GM18511 (cell line): ENCODE data around the gene SSH3.

Source experiments
- ATAC-seq: cut with Tn5 transposase; IDR thresholded peaks from one replicate; pipeline ENCODE4 v1.9.1; 2021; ENCODE audit warnings: mild to moderate bottlenecking, moderate library complexity; ENCODE audit not compliant: unreplicated experiment

SSH3 gene

DNA sequence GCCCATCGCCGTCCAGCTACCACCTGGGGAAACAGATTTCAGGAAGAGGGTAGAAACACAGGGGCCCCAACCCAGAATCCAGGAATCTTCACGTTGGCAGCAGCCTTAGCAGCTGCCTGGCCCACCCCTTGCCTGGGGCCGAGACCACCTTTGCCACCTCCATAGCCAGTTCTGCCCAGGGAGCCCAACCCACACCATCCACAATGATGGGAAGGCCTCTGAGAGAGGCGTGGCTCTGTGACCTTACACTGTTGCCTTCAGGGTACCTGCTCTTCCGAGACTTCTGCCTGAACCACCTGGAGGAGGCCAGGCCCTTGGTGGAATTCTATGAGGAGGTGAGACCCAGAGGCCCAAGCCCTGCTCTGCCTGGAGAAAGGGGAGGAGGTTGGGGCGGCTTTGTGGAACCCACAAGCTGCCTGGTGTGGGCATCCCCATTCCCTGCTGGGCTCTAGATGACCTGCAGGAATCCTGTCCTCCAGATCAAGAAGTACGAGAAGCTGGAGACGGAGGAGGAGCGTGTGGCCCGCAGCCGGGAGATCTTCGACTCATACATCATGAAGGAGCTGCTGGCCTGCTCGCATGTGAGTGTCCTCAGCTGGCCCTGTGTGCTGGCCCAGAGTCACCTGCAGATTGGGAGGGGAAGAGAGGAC is 24.3 kb upstream of the SSH3 start:
- ATAC-seq, result no peak

DNA sequence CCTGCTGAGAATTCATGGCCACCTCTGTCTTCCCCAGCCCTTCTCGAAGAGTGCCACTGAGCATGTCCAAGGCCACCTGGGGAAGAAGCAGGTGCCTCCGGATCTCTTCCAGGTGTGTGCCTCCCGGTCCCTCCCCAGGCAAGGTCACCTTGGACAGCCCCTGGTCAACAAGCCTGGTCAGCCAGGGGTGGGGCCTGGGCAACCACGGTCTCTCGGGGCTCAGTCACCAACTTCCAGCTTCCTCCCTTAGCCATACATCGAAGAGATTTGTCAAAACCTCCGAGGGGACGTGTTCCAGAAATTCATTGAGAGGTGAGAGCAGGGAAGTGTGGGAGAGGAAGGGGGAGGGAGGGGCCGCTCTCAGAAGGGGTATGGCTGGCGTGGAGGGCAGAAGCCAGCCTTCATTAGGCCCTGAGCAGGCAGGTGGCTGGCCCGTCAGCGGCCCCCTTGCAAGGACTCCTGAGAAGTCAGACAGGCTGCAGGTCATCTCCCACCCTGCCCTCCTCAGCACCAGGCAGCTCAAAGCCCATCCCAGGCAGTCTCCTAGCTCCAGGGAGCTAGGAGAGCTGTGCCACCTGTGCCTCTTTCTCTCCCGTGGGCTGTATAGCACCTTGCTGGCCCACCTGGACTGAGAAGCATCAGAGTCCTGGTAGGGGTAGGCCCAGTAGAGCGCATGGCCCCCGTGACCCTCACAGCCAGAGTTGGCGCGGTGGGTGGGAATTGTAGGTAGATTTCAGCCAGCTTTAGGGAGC is 23.6 kb upstream of the SSH3 start:
- no peak for ATAC-seq

DNA sequence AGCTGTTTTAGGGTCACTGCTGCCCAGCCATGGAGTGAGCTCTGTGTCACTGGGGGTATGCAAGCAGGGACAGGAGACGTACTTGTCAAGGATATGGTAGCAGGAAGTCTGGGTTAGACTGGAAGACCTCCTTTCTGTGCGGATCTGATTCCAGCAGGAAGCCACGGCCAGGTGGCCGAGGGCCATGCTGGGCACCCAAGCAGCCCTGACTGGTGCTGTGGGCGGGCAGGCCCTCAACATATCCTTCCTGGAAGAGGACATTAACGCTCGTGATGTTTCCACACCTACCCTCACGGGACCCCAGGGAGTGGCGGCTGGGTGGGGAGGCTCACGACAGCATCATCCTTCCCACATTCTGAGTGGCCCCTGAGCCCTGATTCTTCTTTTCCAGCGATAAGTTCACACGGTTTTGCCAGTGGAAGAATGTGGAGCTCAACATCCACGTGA is 23.0 kb upstream of the SSH3 start:
- ATAC-seq, result no peak

DNA sequence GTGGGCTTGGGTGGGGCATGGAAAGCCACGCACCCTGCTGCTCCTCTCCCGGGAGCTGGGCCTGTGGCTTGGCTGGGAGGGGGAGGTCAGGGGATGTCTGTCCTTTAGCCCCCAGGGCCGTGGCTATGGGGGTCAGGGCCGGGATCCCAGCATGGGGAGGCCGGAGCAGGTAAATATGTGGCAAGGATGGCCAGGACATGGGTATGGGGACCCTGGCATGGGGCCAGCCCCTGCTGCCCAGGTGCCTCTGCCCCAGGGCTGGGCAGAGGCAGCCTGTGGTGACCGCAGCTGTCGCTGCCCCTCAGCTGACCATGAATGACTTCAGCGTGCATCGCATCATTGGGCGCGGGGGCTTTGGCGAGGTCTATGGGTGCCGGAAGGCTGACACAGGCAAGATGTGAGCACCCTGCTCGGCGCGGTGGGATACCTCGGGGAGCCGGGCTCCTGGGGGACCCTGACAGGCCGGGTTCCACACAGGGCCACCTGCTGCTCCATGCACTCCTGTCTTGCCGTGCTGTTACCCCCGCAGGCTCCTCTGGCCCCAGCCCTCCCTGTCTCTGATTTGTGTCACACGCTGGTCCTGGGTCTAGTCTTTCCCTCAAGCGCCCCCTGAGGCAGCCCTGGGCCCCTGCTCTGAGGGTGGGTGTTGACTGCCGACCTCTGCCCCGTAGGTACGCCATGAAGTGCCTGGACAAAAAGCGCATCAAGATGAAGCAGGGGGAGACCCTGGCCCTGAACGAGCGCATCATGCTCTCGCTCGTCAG is 22.4 kb upstream of the SSH3 start:
- ATAC-seq, result no peak

DNA sequence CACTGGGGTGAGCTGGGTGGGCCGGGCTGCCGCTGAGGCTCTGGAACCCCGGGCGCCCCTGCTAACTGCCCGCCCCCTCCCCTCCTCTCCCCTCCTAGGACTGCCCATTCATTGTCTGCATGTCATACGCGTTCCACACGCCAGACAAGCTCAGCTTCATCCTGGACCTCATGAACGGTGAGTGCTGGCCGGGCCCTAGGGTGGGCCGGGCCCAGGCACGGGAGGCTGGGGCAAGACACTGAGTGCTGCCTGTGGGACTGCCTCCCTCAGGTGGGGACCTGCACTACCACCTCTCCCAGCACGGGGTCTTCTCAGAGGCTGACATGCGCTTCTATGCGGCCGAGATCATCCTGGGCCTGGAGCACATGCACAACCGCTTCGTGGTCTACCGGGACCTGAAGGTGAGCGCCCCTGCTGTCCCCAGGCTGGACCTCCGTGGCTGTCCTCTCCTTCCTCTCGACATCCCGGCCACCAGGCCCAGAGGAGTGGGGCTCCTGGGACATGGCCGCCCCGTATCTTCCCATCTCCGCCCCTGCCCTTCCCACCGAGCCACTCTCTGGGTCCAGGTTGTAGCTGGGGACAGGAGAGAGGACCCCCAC is 21.7 kb upstream of the SSH3 start:
- no peak for ATAC-seq

DNA sequence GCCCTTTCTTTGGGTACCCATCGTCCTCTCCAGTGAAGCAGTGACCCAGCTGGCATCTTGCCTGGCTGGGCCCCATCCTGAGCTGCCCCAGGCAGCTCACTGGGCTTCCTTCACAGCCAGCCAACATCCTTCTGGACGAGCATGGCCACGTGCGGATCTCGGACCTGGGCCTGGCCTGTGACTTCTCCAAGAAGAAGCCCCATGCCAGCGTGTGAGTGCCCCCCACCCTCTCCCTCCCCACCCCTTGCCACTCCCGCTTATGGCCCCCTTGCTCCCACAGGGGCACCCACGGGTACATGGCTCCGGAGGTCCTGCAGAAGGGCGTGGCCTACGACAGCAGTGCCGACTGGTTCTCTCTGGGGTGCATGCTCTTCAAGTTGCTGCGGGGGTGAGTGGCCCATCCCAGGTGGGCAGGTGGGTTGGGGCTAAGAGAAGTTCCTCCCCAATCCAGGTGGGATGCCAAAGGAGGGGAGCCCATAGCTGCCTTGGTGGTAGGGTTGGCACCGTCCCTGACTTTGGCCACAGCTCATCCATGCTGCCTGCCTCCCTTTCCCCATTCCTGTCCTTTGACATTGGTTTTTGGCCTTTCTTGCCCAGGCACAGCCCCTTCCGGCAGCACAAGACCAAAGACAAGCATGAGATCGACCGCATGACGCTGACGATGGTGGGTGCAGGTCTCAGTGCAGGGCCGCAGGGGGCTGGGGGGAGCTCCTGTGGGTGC is 21.0 kb upstream of the SSH3 start:
- no peak for ATAC-seq

DNA sequence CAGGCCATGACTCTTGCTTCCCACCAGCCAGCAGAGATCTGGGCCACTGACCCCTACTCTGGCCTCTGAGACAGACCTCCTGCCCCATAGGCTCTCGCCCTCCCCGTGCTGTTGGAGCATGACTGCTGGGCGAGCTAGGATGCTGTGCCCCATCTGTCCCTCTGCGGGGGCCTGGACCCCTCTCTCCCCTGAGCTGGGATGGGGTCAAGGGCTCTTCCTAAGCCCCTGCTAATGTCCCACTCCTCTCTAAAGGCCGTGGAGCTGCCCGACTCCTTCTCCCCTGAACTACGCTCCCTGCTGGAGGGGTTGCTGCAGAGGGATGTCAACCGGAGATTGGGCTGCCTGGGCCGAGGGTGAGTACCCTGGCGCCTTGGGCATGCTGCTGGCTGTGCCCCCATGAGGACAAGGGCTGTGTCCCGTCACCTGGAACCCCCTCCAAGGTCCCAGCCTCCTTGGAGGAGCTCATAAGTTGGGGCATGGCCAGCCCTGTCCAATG is 20.4 kb upstream of the SSH3 start:
- ATAC-seq, result no peak

DNA sequence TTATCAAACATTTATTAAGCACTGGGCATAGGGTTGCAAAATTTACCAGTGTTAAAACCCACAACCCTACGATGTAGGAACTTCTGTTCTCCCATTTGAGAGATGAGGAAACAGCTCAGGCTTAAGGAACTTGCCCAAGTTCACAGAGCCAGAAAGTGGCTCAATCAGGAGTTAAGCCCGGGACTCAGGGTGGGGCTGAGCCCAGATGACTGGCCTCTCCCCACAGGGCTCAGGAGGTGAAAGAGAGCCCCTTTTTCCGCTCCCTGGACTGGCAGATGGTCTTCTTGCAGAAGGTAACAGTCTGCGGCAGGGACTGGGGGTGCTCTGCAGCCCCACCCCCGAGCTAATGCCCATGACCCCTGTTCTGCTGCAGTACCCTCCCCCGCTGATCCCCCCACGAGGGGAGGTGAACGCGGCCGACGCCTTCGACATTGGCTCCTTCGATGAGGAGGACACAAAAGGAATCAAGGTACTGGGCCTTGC is 19.8 kb upstream of the SSH3 start:
- no peak for ATAC-seq

DNA sequence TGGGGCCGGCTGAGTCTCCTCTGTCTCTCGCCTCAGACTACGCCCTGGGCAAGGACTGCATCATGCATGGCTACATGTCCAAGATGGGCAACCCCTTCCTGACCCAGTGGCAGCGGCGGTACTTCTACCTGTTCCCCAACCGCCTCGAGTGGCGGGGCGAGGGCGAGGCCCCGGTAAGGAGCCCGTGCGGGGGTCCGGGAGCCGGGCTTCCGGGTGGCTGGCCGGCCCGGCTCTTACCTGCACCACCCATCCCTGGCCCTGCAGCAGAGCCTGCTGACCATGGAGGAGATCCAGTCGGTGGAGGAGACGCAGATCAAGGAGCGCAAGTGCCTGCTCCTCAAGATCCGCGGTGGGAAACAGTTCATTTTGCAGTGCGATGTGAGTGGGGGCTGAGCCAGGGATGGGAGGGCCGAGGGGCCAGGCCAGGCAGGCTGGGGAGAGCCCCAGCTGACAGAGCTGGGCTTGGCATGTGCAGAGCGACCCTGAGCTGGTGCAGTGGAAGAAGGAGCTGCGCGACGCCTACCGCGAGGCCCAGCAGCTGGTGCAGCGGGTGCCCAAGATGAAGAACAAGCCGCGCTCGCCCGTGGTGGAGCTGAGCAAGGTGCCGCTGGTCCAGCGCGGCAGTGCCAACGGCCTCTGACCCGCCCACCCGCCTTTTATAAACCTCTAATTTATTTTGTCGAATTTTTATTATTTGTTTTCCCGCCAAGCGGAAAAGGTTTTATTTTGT is 18.4 kb upstream of the SSH3 start:
- ATAC-seq, result no peak

DNA sequence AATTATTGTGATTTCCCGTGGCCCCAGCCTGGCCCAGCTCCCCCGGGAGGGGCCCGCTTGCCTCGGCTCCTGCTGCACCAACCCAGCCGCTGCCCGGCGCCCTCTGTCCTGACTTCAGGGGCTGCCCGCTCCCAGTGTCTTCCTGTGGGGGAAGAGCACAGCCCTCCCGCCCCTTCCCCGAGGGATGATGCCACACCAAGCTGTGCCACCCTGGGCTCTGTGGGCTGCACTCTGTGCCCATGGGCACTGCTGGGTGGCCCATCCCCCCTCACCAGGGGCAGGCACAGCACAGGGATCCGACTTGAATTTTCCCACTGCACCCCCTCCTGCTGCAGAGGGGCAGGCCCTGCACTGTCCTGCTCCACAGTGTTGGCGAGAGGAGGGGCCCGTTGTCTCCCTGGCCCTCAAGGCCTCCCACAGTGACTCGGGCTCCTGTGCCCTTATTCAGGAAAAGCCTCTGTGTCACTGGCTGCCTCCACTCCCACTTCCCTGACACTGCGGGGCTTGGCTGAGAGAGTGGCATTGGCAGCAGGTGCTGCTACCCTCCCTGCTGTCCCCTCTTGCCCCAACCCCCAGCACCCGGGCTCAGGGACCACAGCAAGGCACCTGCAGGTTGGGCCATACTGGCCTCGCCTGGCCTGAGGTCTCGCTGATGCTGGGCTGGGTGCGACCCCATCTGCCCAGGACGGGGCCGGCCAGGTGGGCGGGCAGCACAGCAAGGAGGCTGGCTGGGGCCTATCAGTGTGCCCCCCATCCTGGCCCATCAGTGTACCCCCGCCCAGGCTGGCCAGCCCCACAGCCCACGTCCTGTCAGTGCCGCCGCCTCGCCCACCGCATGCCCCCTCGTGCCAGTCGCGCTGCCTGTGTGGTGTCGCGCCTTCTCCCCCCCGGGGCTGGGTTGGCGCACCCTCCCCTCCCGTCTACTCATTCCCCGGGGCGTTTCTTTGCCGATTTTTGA is 17.5 kb upstream of the SSH3 start:
- ATAC-seq, result no peak

DNA sequence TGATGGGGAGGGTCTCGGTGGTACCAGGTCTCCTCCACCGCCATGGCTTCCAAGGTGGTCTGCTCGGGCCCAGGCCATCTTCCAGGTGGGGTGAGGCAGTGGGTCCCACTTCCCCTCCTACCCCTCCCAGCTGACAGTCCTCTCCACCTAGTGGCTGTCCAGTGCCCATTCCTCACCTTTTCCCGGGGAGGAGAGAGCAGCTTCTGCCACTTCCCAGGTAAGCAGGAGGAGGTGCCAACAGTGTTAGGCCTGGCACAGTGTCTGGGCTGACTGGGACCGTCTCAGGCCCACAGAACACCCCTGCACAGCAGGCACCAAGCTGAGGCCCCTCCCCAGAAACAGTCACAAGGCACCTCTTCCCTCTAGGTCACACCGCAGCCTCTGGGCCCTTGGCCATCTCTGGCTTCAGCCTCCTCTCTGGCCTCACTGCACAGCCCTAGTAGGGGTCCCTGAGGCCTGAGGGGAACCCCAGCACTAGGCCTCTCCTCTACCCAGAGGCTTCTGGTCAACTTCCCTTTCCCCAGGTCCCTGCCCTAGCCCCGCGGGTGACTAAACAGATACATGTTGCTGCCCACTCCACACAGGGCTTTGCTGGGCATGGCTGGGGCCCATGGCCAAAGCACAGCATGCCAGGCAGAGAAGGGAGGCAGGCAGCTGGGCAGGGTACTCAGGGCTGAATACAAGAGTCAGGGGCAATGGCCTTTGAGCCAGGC is 16.6 kb upstream of the SSH3 start:
- ATAC-seq, result no peak

DNA sequence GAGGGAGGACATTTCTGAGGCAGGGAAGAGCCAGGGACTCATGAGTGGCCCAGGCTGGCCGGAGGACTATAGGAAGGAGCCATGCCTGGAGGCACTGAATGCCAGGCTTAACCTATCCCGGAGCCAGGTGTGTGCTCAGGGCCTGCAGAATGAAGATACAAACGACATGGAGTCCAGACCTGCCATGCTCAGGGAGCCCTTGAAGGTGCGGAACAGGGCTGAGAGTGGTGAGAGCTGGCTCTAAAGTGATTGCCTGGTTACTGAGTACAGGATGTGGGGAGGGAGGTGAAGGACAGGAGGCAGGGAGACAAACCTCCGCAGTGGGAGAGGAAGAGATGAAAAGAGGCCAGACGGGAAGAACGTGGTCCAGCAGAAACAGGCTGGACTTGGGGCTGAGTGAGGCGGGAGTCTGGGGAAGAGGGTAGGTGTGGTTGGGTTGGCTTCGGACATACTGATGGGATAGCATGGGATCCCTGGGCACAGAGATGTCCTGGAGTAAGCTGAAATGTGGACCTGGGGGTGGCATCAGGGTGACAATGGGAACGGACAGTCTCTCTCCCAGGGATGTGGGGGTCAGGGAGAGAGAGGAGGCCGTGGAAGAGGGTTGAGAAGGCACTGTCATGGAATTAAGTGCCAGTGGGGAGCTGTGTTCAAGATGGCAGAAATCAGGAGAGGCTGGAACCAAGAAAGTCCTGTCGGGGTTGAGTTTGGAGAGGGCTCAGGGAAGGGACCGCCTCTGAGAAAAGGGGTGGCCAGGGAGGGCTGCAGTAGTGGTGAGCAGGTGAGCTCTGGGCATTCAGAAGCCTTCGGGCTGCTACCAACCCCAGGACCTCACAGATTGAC is 15.8 kb upstream of the SSH3 start:
- no peak for ATAC-seq

DNA sequence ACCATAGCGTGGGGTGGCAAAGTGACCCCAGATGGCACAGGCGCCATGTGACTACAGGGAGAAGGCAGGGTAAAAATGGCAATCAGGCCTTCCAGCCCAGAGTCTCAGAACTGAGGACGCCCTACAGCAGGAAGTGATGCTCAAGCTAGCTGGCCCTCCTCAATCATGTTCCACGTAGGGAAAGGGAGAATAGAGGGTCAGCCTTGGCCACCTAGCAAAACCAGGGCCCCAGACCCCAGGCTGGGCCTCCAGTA is 15.2 kb upstream of the SSH3 start:
- ATAC-seq, result peak; percentile 3

DNA sequence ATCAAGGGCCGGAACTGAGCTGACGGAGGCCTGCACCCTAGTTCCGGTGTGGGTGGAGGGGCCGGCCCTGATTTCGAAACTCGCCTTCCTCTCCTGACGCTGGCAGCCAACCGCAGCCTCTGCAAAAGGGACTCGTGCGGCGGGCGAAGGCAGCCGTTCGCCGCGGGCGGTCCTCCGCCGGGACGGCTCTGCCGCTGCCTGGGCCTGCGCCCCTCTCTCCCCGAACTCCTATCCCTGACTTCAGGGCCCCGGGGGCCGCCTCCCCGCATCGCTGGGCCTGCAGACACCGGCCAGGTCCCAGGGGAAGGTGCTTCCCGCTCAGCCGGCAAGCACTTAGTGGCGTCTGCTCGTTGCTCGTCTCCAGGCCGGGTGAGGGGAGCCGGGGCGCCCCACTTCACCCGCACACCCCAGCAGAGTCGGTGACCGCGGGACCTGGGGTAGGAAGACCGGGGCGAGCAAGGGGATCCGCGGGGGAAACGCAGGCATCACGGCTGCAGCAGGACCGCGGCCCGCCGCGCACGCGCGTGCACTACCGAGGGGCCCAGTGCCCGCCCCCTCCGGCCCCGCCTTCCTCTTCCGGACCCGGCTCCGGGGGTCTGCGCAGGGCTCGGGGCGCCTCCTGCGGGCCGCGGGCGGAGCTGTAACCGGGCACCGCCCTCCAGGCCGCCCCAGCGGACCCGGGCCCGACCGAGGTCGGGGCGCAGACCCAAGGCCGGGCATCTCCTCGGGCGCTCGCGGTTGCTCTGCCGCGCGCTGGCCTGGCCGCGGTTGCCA is 14.7 kb upstream of the SSH3 start:
- ATAC-seq, result peak; percentile 74

DNA sequence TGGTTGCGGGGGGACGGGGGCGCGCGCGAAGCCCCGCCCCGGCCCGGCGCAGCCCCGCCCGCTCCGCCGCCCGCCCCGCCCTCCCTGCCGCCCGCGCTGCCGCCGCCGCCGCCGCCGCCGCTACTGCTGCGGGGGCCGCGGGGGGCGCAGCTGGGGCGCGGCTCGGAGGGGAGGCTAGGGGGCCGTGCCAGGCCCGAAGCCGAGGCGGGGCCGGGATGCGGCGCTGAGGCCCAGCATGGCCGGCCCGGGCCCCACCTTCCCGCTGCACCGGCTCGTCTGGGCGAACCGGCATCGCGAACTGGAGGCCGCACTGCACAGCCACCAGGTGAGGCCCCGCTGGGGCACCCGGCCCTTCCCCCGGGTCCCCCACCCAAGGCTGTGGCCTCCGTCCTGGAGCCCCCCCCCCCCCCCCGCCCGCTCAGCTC is 14.1 kb upstream of the SSH3 start, which contains the start of gene ANKRD13D:
Gene ANKRD13D, plus strand, starts transcription at position 78 of the 425 bp plus-strand sequence. Its CDS starts 158 bp downstream, at position 236.
- no peak for ATAC-seq

DNA sequence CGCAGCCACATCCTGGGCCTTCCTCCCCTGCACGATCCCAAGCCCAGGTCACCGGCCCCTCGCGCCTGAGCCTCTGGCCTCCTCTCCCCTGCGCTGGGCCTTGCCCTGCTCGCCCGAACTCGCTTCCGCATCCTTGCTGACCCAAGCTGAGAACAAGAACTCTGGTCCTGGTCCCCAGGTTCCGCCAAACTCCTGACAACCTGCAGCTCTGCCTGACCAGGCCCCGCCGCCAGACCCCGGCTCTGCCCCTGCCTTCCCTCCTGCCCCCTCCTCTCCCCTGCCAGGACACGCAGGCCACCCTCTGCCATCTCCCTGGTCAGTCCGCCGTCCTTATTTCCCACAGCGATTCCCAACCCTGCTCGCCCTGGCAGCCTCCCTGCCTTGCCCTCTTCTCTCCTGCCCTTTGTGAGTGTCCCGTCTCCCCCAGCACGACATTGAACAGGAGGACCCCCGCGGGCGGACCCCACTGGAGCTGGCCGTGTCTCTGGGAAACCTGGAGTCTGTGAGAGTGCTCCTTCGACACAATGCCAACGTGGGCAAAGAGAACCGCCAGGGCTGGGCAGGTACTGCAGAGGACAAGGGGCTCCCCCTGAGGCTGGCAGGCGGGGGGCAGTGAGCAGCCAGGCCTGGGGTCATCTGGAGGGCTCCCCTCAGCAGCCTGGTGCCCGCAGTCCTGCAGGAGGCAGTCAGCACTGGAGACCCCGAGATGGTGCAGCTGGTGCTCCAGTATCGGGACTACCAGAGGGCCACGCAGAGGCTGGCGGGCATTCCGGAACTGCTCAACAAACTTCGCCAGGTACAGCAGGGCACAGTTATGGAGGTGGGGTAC is 13.5 kb upstream of the SSH3 start:
- peak; percentile 2 for ATAC-seq
